Liver (tissue), 9 donors: Measurements from ENCODE around the gene FOXC2. TPM values are rescaled to one million over a fixed set of nuclear protein-coding genes. Genes with fewer than 3 reads are reported as not detected.

Experiments
- DNase-seq: peaks from one replicate; pipeline ENCODE4 v3.0.0-alpha.2; 2017; ENCODE audit warnings: low spot score
- H3K27ac ChIP-seq, 2 donors: one replicate each; pipeline ENCODE4 v1.7.0; 2013; ENCODE audit warnings: inconsistent platforms in 2 of 2, low read length in 2 of 2, control low read depth in 1 of 2, low read depth in 1 of 2, mild to moderate bottlenecking in 1 of 2
- H3K27me3 ChIP-seq, 4 donors: one replicate each; pipeline versions ENCODE4 v1.6.1 to v1.7.0; 2013; ENCODE audit warnings: low read length in 3 of 4, inconsistent platforms in 1 of 4, mild to moderate bottlenecking in 1 of 4, moderate library complexity in 1 of 4; ENCODE audit not compliant: control insufficient read depth in 4 of 4, insufficient read depth in 4 of 4
- H3K36me3 ChIP-seq, 4 donors: one replicate each; pipeline versions ENCODE4 v1.6.1 to v1.7.0; 2013; ENCODE audit warnings: low read length in 3 of 4, mild to moderate bottlenecking in 3 of 4, low read depth in 1 of 4, moderate library complexity in 1 of 4; ENCODE audit not compliant: control insufficient read depth in 4 of 4, insufficient read depth in 3 of 4
- H3K4me1 ChIP-seq, 4 donors: one replicate each; pipeline versions ENCODE4 v1.6.1 to v1.7.0; 2013; ENCODE audit warnings: low read length in 3 of 4, mild to moderate bottlenecking in 3 of 4, moderate library complexity in 1 of 4; ENCODE audit not compliant: control insufficient read depth in 4 of 4, insufficient read depth in 4 of 4
- H3K4me3 ChIP-seq, 3 donors: one replicate each; pipeline versions ENCODE4 v1.6.1 to v1.7.0; 2013; ENCODE audit warnings: low read length in 3 of 3, control low read depth in 1 of 3, low read depth in 1 of 3, mild to moderate bottlenecking in 1 of 3
- H3K9ac ChIP-seq, 2 donors: one replicate each; pipeline ENCODE4 v1.7.0; 2013; ENCODE audit warnings: low read length in 2 of 2, mild to moderate bottlenecking in 2 of 2, moderate library complexity in 2 of 2, control low read depth in 1 of 2, low read depth in 1 of 2
- H3K9me3 ChIP-seq, 4 donors: one replicate each; pipeline versions ENCODE4 v1.6.1 to v1.7.0; 2013; ENCODE audit warnings: low read length in 3 of 4; ENCODE audit not compliant: control insufficient read depth in 4 of 4
- ATF3 ChIP-seq: IDR thresholded peaks from 2 replicates; pipeline ENCODE4 v1.6.1; 2016; ENCODE audit warnings: antibody characterized with exemption
- FOXA1 ChIP-seq: IDR thresholded peaks from 2 replicates; pipeline ENCODE4 v1.6.1; 2016; ENCODE audit warnings: antibody characterized with exemption
- FOXA2 ChIP-seq: IDR thresholded peaks from 2 replicates; pipeline ENCODE4 v1.6.1; 2016; ENCODE audit warnings: antibody characterized with exemption
- GABPA ChIP-seq, 2 donors: IDR thresholded peaks in 1 of 2; conservative IDR thresholded peaks in 1 of 2; 2 replicates each; pipeline ENCODE4 v1.6.1; 2016; ENCODE audit warnings: antibody characterized with exemption in 2 of 2, mild to moderate bottlenecking in 1 of 2, moderate library complexity in 1 of 2
- HNF4A ChIP-seq, 2 donors: conservative IDR thresholded peaks; 2 replicates each; pipeline ENCODE4 v1.6.1; 2016; ENCODE audit warnings: antibody characterized with exemption in 2 of 2, mild to moderate bottlenecking in 2 of 2
- HNF4G ChIP-seq: IDR thresholded peaks from 2 replicates; pipeline ENCODE4 v1.6.1; 2016; ENCODE audit warnings: antibody characterized with exemption
- JUND ChIP-seq, 2 donors: IDR thresholded peaks; 2 replicates each; pipeline ENCODE4 v1.6.1; 2016; ENCODE audit warnings: antibody characterized with exemption in 2 of 2
- MAX ChIP-seq: IDR thresholded peaks from 2 replicates; pipeline ENCODE4 v1.6.1; 2016; ENCODE audit warnings: antibody characterized with exemption
- RAD21 ChIP-seq, 2 donors: IDR thresholded peaks; 2 replicates each; pipeline ENCODE4 v1.6.1; 2016; ENCODE audit warnings: antibody characterized with exemption in 2 of 2, mild to moderate bottlenecking in 2 of 2
- RXRA ChIP-seq, 2 donors: IDR thresholded peaks; 2 replicates each; pipeline ENCODE4 v1.6.1; 2017 to 2018; ENCODE audit warnings: antibody characterized with exemption in 2 of 2, mild to moderate bottlenecking in 1 of 2
- SP1 ChIP-seq: IDR thresholded peaks from 2 replicates; pipeline ENCODE4 v1.6.1; 2018; ENCODE audit warnings: antibody characterized with exemption, mild to moderate bottlenecking
- TAF1 ChIP-seq: conservative IDR thresholded peaks from 2 replicates; pipeline ENCODE4 v1.6.1; 2016; ENCODE audit warnings: antibody characterized with exemption, mild to moderate bottlenecking
- YY1 ChIP-seq: IDR thresholded peaks from 2 replicates; pipeline ENCODE4 v1.6.1; 2016; ENCODE audit warnings: antibody characterized with exemption, mild to moderate bottlenecking
- WGBS: extraction: QIAGEN DNeasy Blood & Tissue Kit; methylation state at CpG from one replicate; pipeline ENCODE4 v1.1.7; 2013; 5-methylcytosine and 5-hydroxymethylcytosine counted together
- polyA plus RNA-seq, 2 donors: library from polyadenylated mRNA; stranded (reverse) in 1 of 2; unstranded in 1 of 2; fragments of 200-250 nt in 1 of 2; fragments of >200 nt in 1 of 2; fragmentation: Nextera tagmentation in 1 of 2; extraction: Ambion mirVana in 1 of 2; gene quantifications; one replicate each; pipeline versions ENCODE4 v1.2.1 to v1.2.3, GENCODE V29; 2013 to 2015
- total RNA-seq, 2 donors: library from RNA; depleted of rRNA; stranded (reverse); fragments of >200 nt; gene quantifications; one replicate each; pipeline ENCODE4 v1.2.3, GENCODE V29; 2014
- TF ChIP-seq, protein P1 (sequence below): IDR thresholded peaks from 2 replicates; pipeline ENCODE4 v1.6.1; 2016; ENCODE audit warnings: antibody characterized with exemption
- TF ChIP-seq, protein P2 (sequence below): fragments of 150-350 bp; IDR thresholded peaks from 2 replicates; pipeline ENCODE4 v1.5.1; 2017; ENCODE audit warnings: improper control_type of control experiment, low read depth, low read length; ENCODE audit not compliant: missing input control
- TF ChIP-seq, protein P3 (sequence below): IDR thresholded peaks from 2 replicates; pipeline ENCODE4 v1.6.1; 2016; ENCODE audit warnings: antibody characterized with exemption, mild to moderate bottlenecking
- donor health status: healthy.
- donor health status: healthy.
- donor health status: healthy.
- donor health status: healthy.
- donor health status: healthy.

The FOXC2 gene
- total and polyA plus RNA-seq, 4 donors = 0.03 to 0.09 (median 0.08) TPM; not detected in 1

GRCh38 chr16:86530251-86531190 lies 36.1 kb upstream of the FOXC2 start (continued):
- TF ChIP-seq, protein P1, sequence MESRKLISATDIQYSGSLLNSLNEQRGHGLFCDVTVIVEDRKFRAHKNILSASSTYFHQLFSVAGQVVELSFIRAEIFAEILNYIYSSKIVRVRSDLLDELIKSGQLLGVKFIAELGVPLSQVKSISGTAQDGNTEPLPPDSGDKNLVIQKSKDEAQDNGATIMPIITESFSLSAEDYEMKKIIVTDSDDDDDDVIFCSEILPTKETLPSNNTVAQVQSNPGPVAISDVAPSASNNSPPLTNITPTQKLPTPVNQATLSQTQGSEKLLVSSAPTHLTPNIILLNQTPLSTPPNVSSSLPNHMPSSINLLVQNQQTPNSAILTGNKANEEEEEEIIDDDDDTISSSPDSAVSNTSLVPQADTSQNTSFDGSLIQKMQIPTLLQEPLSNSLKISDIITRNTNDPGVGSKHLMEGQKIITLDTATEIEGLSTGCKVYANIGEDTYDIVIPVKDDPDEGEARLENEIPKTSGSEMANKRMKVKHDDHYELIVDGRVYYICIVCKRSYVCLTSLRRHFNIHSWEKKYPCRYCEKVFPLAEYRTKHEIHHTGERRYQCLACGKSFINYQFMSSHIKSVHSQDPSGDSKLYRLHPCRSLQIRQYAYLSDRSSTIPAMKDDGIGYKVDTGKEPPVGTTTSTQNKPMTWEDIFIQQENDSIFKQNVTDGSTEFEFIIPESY = no peak
- no peak for TF ChIP-seq RAD21 (IDR thresholded peaks at IDR 0.05)
- no peak for TF ChIP-seq FOXA1

DNA sequence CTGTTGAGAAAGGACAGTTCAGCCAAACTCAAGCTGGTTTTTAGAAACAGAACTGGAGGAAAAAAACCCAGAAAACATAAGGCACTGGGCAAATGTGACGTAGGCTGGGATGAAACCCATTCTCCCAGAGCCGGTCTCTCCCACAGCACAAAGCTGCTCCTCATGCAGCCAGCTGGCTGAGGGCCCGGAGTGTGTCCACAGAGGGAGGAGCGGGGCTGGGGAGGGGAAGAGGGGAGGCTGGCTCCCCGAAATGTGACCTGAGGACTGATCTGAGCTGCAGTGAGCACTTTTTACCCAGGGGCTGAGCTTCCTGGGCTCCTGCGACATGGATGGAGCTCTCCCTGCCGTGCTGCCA lies 35.5 kb upstream of the FOXC2 start:
- H3K36me3 ChIP-seq = peaks cover 0 to 10% (median 6%) of the 10 kb centered on the region in 4 donors
- DNase-seq = no peak
- no peaks in the 10 kb centered on the region for H3K9me3 ChIP-seq
- H3K9ac ChIP-seq = no peak overlapping the region
- no peak overlapping the region for H3K27ac ChIP-seq
- no peaks in the 10 kb centered on the region for H3K27me3 ChIP-seq
- H3K4me3 ChIP-seq = no peak overlapping the region
- TF ChIP-seq TAF1 (no peak), MAX (no peak), FOXA1 (no peak), HNF4A (conservative IDR thresholded peaks at IDR 0.05) (no peak), RXRA (IDR thresholded peaks at IDR 0.05) (no peak), JUND (IDR thresholded peaks at IDR 0.05) (no peak), SP1 (no peak), ATF3 (no peak), YY1 (no peak), HNF4G (no peak), GABPA (IDR thresholded peaks at IDR 0.05 in 1 of 2, conservative IDR thresholded peaks at IDR 0.05 in 1 of 2) (no peak), FOXA2 (no peak)
- TF ChIP-seq, protein P1 = no peak
- TF ChIP-seq, protein P2, sequence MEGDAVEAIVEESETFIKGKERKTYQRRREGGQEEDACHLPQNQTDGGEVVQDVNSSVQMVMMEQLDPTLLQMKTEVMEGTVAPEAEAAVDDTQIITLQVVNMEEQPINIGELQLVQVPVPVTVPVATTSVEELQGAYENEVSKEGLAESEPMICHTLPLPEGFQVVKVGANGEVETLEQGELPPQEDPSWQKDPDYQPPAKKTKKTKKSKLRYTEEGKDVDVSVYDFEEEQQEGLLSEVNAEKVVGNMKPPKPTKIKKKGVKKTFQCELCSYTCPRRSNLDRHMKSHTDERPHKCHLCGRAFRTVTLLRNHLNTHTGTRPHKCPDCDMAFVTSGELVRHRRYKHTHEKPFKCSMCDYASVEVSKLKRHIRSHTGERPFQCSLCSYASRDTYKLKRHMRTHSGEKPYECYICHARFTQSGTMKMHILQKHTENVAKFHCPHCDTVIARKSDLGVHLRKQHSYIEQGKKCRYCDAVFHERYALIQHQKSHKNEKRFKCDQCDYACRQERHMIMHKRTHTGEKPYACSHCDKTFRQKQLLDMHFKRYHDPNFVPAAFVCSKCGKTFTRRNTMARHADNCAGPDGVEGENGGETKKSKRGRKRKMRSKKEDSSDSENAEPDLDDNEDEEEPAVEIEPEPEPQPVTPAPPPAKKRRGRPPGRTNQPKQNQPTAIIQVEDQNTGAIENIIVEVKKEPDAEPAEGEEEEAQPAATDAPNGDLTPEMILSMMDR = no peak
- TF ChIP-seq, protein P3, sequence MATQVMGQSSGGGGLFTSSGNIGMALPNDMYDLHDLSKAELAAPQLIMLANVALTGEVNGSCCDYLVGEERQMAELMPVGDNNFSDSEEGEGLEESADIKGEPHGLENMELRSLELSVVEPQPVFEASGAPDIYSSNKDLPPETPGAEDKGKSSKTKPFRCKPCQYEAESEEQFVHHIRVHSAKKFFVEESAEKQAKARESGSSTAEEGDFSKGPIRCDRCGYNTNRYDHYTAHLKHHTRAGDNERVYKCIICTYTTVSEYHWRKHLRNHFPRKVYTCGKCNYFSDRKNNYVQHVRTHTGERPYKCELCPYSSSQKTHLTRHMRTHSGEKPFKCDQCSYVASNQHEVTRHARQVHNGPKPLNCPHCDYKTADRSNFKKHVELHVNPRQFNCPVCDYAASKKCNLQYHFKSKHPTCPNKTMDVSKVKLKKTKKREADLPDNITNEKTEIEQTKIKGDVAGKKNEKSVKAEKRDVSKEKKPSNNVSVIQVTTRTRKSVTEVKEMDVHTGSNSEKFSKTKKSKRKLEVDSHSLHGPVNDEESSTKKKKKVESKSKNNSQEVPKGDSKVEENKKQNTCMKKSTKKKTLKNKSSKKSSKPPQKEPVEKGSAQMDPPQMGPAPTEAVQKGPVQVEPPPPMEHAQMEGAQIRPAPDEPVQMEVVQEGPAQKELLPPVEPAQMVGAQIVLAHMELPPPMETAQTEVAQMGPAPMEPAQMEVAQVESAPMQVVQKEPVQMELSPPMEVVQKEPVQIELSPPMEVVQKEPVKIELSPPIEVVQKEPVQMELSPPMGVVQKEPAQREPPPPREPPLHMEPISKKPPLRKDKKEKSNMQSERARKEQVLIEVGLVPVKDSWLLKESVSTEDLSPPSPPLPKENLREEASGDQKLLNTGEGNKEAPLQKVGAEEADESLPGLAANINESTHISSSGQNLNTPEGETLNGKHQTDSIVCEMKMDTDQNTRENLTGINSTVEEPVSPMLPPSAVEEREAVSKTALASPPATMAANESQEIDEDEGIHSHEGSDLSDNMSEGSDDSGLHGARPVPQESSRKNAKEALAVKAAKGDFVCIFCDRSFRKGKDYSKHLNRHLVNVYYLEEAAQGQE = no peak
- 90% methylated on average over 7 of the region's 7 CpGs for WGBS
- H3K4me1 ChIP-seq = no peaks in the 10 kb centered on the region
